Right ventricle myocardium superior (tissue), 1 donor: ENCODE measurements around the gene DNM1. TPM values are rescaled to one million over a fixed set of nuclear protein-coding genes. Genes with fewer than 3 reads are reported as not detected.

Experiments used
- ATAC-seq: fragments of 200-7000 bp; cut with Tn5 transposase; one replicate; pipeline ENCODE4 v1.9.1; 2020; ENCODE audit warnings: mild to moderate bottlenecking; ENCODE audit not compliant: poor library complexity
- DNase-seq: peaks from one replicate; pipeline ENCODE4 v3.0.0-alpha.2; 2020
- intact Hi-C: fragments of 100-400 bp; cut with DNase I; formaldehyde crosslinking; loops from one replicate; pipeline ENCODE4 v1.11.2; 2022
- long read RNA-seq: library from polyadenylated mRNA; unstranded; transcript quantifications from one replicate; pipeline ENCODE4 v2.0.0, GENCODE V29; 2021
- total RNA-seq: library from RNA; stranded (reverse); fragmentation: NEBNext Ultra II Directional; extraction: Animal tissue kit (Norgen Biotek cat#: 25700); gene quantifications from one replicate; pipeline ENCODE4 v1.2.1, GENCODE V29; 2021
- donor health status: DM: no; HTN: yes; CAD: no; lungs with severe emphysema.

Gene DNM1
- 7.0 TPM for total RNA-seq
- long read RNA-seq, partial matches to known transcripts, result 0 of 8 reads
- long read RNA-seq, other reads (novel, unspliced or antisense), result 8 of 8 reads

GRCh38 chr9:128203024-128203706 is at the start of gene DNM1:
Gene DNM1 (plus strand): TSS chr9:128203379. CDS start chr9:128203471, 92 bp downstream.
- intact Hi-C loops, result no loop called here
- peak; percentile 94 for ATAC-seq
- DNase-seq, result peak; percentile 76

- peak; percentile 38 for DNase-seq
- no peak for ATAC-seq
- intact Hi-C loops, result no loop called here
Observed at GRCh38 chr9:128153947-128154695, 49.1 kb upstream of the DNM1 start.

GRCh38 chr9:128155736-128156500 is 47.3 kb upstream of the DNM1 start:
- no peak for ATAC-seq
- intact Hi-C loops, result no loop called here
- DNase-seq, result peak; percentile 13

DNA sequence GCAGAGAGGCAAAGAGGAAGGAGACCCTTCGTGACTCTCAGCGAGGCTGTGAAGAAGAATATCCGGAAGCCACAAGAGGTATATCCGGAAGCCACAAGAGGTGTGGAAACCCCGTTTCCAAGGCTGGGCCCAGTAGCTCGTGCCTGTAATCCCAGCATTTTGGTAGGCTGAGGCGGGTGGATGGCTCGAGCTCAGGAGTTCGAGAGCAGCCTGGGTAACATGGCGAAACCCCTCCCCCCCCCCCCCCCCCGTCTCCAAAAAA is 43.7 kb upstream of the DNM1 start:
- DNase-seq, result no peak
- intact Hi-C loops, result no loop called here
- ATAC-seq, result no peak

- DNase-seq, result peak; percentile 96
- intact Hi-C loops, result no loop called here
- peak; percentile 96 for ATAC-seq
Observed at GRCh38 chr9:128159784-128160602, 43.2 kb upstream of the DNM1 start, which contains the start of gene BBLN. Gene BBLN (plus strand): TSS chr9:128160265. CDS start chr9:128160408, 143 bp downstream.

- DNase-seq, result no peak
- intact Hi-C loops, result no loop called here
- ATAC-seq, result peak; percentile 5
Observed at GRCh38 chr9:128160603-128160987, 42.6 kb upstream of the DNM1 start.

- intact Hi-C loops, result no loop called here
- ATAC-seq (peak; percentile 6), DNase-seq (no peak)
Observed at GRCh38 chr9:128161215-128161902, 41.8 kb upstream of the DNM1 start.

- DNase-seq, result peak; percentile 74
- peak; percentile 22 for ATAC-seq
- intact Hi-C loops, result no loop called here
Observed at GRCh38 chr9:128162215-128163026, 40.8 kb upstream of the DNM1 start.

DNA sequence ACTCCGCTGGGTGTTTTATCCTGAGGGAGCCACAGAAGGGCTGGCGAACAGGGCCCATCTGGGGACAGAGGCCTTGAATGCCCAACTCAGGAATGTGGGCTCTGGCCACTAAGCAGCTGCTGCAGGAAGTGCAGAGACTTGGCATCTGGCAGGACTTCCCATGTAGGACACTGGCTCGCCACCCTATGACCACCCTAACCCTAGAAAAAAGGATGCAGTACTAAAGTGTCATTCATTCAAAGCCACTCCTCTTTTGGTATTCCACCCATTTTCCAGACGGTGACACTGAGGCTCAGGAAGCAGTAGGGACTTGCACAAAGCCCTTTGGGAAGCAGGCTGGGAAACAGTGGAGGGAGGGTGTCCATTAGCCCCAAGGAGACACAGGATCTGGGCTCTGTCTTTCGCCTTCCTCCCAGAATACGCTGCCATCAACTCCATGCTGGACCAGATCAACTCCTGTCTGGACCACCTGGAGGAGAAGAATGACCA is 40.1 kb upstream of the DNM1 start:
- DNase-seq, result peak; percentile 8
- ATAC-seq, result no peak
- intact Hi-C loops, result no loop called here

DNA sequence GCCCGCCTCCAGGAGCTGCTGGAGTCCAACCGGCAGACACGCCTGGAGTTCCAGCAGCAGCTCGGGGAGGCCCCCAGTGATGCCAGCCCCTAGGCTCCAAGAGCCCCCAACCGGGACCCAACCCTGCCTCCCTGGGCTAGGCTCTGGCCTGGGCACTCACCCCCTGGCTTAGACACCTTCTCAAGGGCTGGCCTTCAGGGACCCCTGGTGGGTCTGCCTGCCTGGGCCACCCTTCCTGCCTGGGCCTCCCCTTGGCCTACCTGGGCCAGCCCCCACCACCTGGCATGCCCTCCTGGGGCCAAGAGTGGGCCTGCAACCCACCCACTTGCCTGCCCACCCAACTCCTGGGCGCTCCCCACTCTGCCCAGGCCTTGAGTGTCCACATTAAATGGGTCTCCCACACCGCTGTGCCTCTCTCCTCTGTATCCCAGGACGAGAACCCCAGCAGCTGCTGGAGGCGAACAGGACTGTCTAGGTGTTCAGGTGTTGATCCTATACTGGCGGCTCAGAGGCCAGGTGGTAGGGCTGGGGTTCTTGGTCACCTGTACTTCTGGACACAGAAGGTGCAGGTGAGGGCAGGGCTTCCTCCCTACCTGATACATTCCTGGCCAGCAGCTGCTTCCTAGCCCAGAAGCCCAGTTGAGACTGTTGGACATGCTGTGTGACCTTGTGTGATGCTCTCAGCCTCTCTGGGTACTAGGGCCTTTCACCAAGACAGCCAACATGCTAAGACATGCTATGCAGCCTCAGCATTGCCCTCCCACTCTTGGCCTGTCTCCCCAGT is 39.5 kb upstream of the DNM1 start:
- DNase-seq, result peak; percentile 35
- intact Hi-C loops, result no loop called here
- no peak for ATAC-seq

GRCh38 chr9:128164307-128164885 is 38.8 kb upstream of the DNM1 start:
- no peak for DNase-seq
- ATAC-seq, result no peak
- intact Hi-C loops, result no loop called here

- ATAC-seq (no peak), DNase-seq (no peak)
- intact Hi-C loops, result no loop called here
Observed at GRCh38 chr9:128166169-128166568, 37.0 kb upstream of the DNM1 start.

- intact Hi-C loops, result no loop called here
- ATAC-seq (no peak), DNase-seq (no peak)
Observed at GRCh38 chr9:128167209-128167608, 36.0 kb upstream of the DNM1 start.

DNA sequence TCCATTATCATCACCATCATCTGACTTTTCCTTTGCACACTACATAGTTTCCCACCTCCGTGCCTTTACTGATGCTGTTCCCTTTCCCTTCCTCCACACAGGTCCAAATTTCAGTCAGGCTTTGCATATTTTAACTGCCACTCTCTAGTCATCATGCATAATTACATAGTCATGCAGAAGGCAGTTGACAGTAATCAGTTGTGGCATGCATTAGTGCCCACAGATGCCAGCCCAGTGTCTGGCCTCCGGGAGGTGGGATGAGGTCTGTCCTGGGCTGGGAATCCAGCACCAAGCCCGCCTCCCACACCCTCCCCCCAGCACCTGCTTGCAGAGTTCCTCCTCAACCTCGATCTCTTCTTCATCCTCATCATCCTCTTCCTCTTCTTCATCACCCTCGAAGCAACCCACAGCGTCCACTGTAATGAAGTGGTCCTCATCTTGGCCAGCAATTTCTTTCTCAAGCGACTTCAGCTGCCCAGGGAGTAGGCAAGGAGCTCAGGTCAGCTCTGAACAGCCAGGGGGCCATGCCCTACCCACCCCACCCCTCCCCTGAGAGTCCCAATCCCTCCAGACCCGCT is 34.4 kb upstream of the DNM1 start:
- DNase-seq (no peak), ATAC-seq (no peak)
- intact Hi-C loops, result no loop called here

DNA sequence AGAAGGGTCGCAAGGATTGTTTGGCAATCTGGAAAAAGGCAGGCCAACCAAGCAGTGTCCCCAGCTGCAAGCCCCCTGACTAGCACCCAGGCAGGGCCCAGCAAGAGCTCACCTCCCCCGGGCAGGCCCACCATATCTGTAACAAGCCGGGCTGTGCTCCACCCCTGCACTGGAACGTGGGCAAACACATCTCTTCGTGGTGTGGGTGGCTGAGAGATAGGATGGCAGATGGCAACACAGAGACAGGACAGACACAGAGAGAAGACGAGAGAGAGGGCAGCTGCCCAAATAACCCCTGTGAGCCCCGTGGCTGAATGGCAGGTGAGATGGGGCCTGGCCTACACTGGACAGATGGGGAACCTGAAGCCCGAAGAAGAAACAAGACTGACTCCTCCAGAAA is 33.7 kb upstream of the DNM1 start:
- ATAC-seq (no peak), DNase-seq (no peak)
- intact Hi-C loops, result no loop called here

- DNase-seq (no peak), ATAC-seq (no peak)
- intact Hi-C loops, result no loop called here
Observed at GRCh38 chr9:128169925-128170324, 33.3 kb upstream of the DNM1 start.
